Transverse colon (tissue), 4 donors: Measurements from ENCODE around the gene ATPAF2. TPM values are rescaled to one million over a fixed set of nuclear protein-coding genes. Genes with fewer than 3 reads are reported as not detected.

Source experiments
- DNase-seq: peaks from one replicate; pipeline ENCODE4 v3.0.0-alpha.2; 2019
- H3K27ac ChIP-seq, 4 donors: fragments of 200-600 bp; sonication (generic); 2 replicates each; pipeline ENCODE4 v1.5.1; 2016 to 2018; ENCODE audit warnings: inconsistent platforms in 4 of 4
- H3K27me3 ChIP-seq: fragments of 200-600 bp; sonication (generic); 2 replicates; pipeline ENCODE4 v1.5.1; 2017; ENCODE audit warnings: inconsistent platforms
- H3K36me3 ChIP-seq, 4 donors: fragments of 200-600 bp; sonication (generic); 2 replicates each; pipeline ENCODE4 v1.5.1; 2017 to 2019; ENCODE audit warnings: inconsistent platforms in 4 of 4
- H3K4me1 ChIP-seq, 4 donors: fragments of 200-600 bp; sonication (generic); 2 replicates each; pipeline ENCODE4 v1.5.1; 2017 to 2020; ENCODE audit warnings: inconsistent platforms in 4 of 4
- H3K4me3 ChIP-seq, 4 donors: fragments of 200-600 bp; sonication (generic); 1 replicate in 1 of 4; 2 replicates in 3 of 4; pipeline versions ENCODE4 v1.5.1 to v1.6.1; 2017 to 2019; ENCODE audit warnings: inconsistent platforms in 4 of 4
- H3K9me3 ChIP-seq, 2 donors: fragments of 200-600 bp; sonication (generic); 2 replicates each; pipeline ENCODE4 v1.5.1; 2017 to 2019; ENCODE audit warnings: inconsistent platforms in 2 of 2
- CTCF ChIP-seq, 5 experiments: fragments of 200-600 bp in 3 of 5; fragments of 450-650 bp in 2 of 5; sonication (generic) in 3 of 5; IDR thresholded peaks; 1 replicate in 2 of 5; 2 replicates in 3 of 5; pipeline ENCODE4 v1.5.1; 2016 to 2017; ENCODE audit warnings: antibody characterized with exemption in 5 of 5, inconsistent platforms in 3 of 5, mild to moderate bottlenecking in 2 of 5, moderate library complexity in 1 of 5
- EP300 ChIP-seq: sonication (generic); formaldehyde crosslinking; IDR thresholded peaks from one replicate; pipeline ENCODE4 v1.6.1; 2017; ENCODE audit warnings: antibody characterized with exemption, low read depth
- POLR2A ChIP-seq: fragments of 450-650 bp; IDR thresholded peaks from one replicate; pipeline ENCODE4 v1.6.1; 2016; ENCODE audit warnings: antibody characterized with exemption, mild to moderate bottlenecking, moderate library complexity
- POLR2AphosphoS5 ChIP-seq, 3 donors: sonication (generic); formaldehyde crosslinking; IDR thresholded peaks; one replicate each; pipeline ENCODE4 v1.6.1; 2016; ENCODE audit warnings: antibody characterized with exemption in 3 of 3
- WGBS, 2 donors: methylation state at CpG; one replicate each; pipeline ENCODE4 v1.1.5; 2018; ENCODE audit warnings: low coverage in 1 of 2; 5-methylcytosine and 5-hydroxymethylcytosine counted together
- in situ Hi-C, 4 donors: fragments of 200-750 bp; cut with MboI; loops; one replicate each; pipeline versions ENCODE4 v1.15.0 to v1.15.1; 2017; ENCODE audit warnings: low sequenced_read_pairs in 3 of 4, low pct_ligation_motif_present in 1 of 4, low pct_unique_long_range_greater_than_20kb in 1 of 4
- intact Hi-C: fragments of 100-400 bp; cut with DNase I; formaldehyde crosslinking; loops from one replicate; pipeline ENCODE4 v1.15.1; 2023; ENCODE audit warnings: low total_unique reads
- total RNA-seq, 4 donors: library from RNA; depleted of rRNA; stranded (reverse); fragments of >200 nt; gene quantifications; one replicate each; pipeline ENCODE4 v1.1.0, GENCODE V29; 2016

Gene ATPAF2
- total RNA-seq, 4 donors from 2014 or later = 17.3 to 65.1 (median 24.7) TPM

- 93 to 100% methylated on average over 1 to 5 of the region's 5 CpGs for WGBS, 2 donors
- Histone ChIP-seq H3K27me3 (no peaks in the 10 kb centered on the region), H3K9me3 (no peaks in the 10 kb centered on the region), H3K4me1 (no peaks in the 10 kb centered on the region), H3K36me3 (no peaks in the 10 kb centered on the region), H3K27ac (no peak overlapping the region), H3K4me3 (no peak overlapping the region)
- DNase-seq = no peak
- in situ Hi-C loops = no loop called here
- intact Hi-C loops = no loop called here
- TF ChIP-seq EP300 = no peak
- no peak for TF ChIP-seq POLR2A
- no peak for TF ChIP-seq POLR2AphosphoS5 (IDR thresholded peaks at IDR 0.05)
- TF ChIP-seq CTCF (IDR thresholded peaks at IDR 0.05) = no peak
Measured at GRCh38 chr17:18015593-18015992, 23.4 kb downstream of the ATPAF2 start.

DNA sequence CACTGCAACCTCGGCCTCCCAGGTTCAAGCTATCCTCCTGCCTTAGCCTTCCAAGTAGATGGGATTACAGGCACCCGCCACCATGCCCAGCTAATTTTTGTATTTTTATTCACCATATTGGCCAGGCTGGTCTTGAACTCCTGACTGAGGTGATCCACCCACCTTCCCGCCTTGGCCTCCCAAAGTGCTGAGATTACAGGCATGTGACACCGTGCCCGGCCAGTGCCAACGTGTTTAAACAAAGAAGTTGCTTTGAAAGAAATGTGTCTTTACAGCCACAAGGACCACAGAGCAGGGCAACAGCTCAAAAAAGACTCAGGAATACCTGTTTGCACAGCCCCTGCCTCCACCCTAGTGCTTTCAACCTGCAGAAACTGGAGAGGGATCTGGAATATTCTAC, 25.0 kb downstream of the ATPAF2 start:
- WGBS, 2 donors = 96 to 100% methylated on average over 1 to 6 of the region's 6 CpGs
- Histone ChIP-seq H3K27me3 (no peaks in the 10 kb centered on the region), H3K36me3 (no peaks in the 10 kb centered on the region), H3K9me3 (no peaks in the 10 kb centered on the region), H3K4me1 (no peaks in the 10 kb centered on the region), H3K27ac (no peak overlapping the region), H3K4me3 (no peak overlapping the region)
- in situ Hi-C loops = no loop called here
- intact Hi-C loops = no loop called here
- TF ChIP-seq POLR2AphosphoS5 (IDR thresholded peaks at IDR 0.05) (no peak), EP300 (no peak), CTCF (IDR thresholded peaks at IDR 0.05) (no peak), POLR2A (no peak)
- DNase-seq = no peak

DNA sequence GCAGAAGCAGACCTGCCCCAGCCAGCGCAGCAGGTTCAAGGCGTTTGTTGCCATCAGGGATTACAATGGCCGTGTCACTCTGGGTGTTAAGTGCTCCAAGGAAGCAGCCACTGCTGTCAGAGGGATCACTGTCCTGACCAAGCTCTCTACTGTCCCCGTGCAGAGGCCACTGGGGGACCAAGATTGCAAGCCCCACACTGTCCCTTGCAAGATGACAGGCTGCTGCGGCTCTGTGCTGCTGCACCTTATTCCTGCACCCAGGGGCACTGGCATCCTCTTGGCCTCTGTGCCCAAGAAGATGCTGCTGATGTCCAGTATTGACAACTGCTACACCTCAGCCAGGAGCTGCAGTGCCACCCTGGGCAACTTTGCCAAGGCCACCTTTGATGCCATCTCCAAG, 27.7 kb downstream of the ATPAF2 start:
- 100% methylated on average over 4 of the region's 5 CpGs; no CpG with 5 or more reads in 1 of the 2 donors for WGBS, 2 donors
- H3K27ac ChIP-seq = no peak overlapping the region
- H3K27me3 ChIP-seq = no peaks in the 10 kb centered on the region
- in situ Hi-C loops (no loop called here), intact Hi-C loops (no loop called here)
- H3K9me3 ChIP-seq = no peaks in the 10 kb centered on the region
- H3K36me3 ChIP-seq = no peaks in the 10 kb centered on the region
- peaks cover 0 to 4% (median 0%) of the 10 kb centered on the region in 4 donors for H3K4me1 ChIP-seq
- TF ChIP-seq EP300 = no peak
- no peak for TF ChIP-seq POLR2AphosphoS5 (IDR thresholded peaks at IDR 0.05)
- no peak for TF ChIP-seq POLR2A
- TF ChIP-seq CTCF (IDR thresholded peaks at IDR 0.05) = no peak
- H3K4me3 ChIP-seq = no peak overlapping the region
- DNase-seq = no peak

DNA sequence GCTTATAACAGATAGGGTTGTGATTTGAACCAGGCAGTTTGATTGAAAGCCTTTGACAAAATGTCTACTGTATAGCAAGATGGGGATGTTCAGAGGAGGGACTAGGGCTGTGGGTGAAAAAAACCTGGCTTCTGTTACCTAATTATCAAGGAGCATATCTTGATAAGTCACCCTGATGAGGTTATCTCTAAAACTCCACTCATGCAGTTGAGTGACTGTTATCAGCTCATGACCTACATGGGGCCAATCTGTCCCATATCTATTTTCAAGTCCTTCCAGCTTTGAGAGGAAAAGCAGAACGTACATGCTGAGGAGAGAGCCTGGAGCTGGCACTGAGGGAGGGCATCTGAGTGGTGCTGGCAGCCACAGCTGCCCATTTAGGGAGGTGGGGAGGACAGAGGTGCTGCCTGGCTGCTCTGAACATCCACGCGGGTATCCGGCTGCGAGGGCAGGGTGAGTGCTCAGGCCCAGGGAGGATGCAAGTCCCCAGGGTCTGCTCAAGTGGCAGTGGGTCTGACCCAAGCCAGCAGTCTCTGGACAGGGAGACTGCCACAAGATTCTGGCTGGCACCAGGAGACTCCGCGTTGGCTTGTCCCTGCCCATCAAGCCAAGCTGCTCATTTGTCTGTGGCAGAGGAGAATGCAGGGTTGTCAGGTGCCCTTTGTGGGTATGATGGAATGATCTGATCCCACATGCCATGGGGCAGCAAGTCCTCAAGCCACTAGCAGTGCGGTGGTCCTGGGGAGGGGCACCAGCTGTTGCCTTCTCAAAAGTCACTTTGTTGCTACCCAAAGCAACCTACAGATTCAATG, 29.2 kb downstream of the ATPAF2 start:
- Histone ChIP-seq H3K9me3 (no peaks in the 10 kb centered on the region), H3K27ac (no peak overlapping the region), H3K27me3 (no peaks in the 10 kb centered on the region), H3K36me3 (no peaks in the 10 kb centered on the region), H3K4me1 (peaks cover 0 to 4% (median 0%) of the 10 kb centered on the region in 4 donors), H3K4me3 (no peak overlapping the region)
- no peak for TF ChIP-seq POLR2A
- TF ChIP-seq CTCF (IDR thresholded peaks at IDR 0.05) = no peak
- no peak for TF ChIP-seq EP300
- no peak for TF ChIP-seq POLR2AphosphoS5 (IDR thresholded peaks at IDR 0.05)
- in situ Hi-C loops (no loop called here), intact Hi-C loops (no loop called here)
- DNase-seq = no peak
- 71 to 85% methylated on average over 1 to 8 of the region's 8 CpGs for WGBS, 2 donors
